ENCODE data around the gene RAB34. TPM values are rescaled to one million over a fixed set of nuclear protein-coding genes. Genes with fewer than 3 reads are reported as not detected.

The RAB34 gene
- total and polyA plus RNA-seq, 2 donors (not counting 3 experiments of a cell fraction or from before 2014, with no cell fraction given) = 62.3 to 113 TPM

- Histone ChIP-seq H3K9ac (replicated peaks; ENCODE audit: extremely low read depth, insufficient read depth, low read length) (peak overlapping the region; percentile 14), H3K4me3 (replicated peaks in 1 of 3; ENCODE audit: insufficient read depth in 1 of 3, low read depth in 1 of 3, low read length in 3 of 3) (peak overlapping the region in 2 of 3 experiments; percentile 32 to 41), H3K79me2 (ENCODE audit: control insufficient read depth, insufficient read depth, low read length) (peaks cover 28% of the 10 kb centered on the region), H3K4me1 (ENCODE audit: control insufficient read depth, extremely low read depth, insufficient read depth, low read length) (peaks cover 42% of the 10 kb centered on the region), H3K36me3 (ENCODE audit: control insufficient read depth in 2 of 2, extremely low read depth in 1 of 2, insufficient read depth in 2 of 2, low read length in 2 of 2) (peaks cover 17 to 19% of the 10 kb centered on the region in 2 experiments), H3K9me1 (replicated peaks; ENCODE audit: control insufficient read depth, extremely low read depth, insufficient read depth, low read length) (no peaks in the 10 kb centered on the region), H3K9me3 (replicated peaks; ENCODE audit: control insufficient read depth, insufficient read depth, low read length) (no peaks in the 10 kb centered on the region), H3K27me3 (ENCODE audit: control insufficient read depth in 2 of 2, insufficient read depth in 2 of 2, low read length in 2 of 2) (no peaks in the 10 kb centered on the region), H3K4me2 (ENCODE audit: insufficient read depth, low read length) (peak overlapping the region; percentile 37), H4K20me1 (replicated peaks; ENCODE audit: control insufficient read depth, extremely low read depth, insufficient read depth, low read length) (no peaks in the 10 kb centered on the region), H2AFZ (ENCODE audit: low read depth, low read length) (no peak overlapping the region), H3K27ac (ENCODE audit: insufficient read depth, low read depth, low read length) (peak overlapping the region; percentile 10)
- dilution Hi-C loops (cut with MboI; ENCODE audit: extremely low pct_ligation_motif_present, low sequenced_read_pairs) = no loop called here
- TF ChIP-seq MAX (IDR thresholded peaks at IDR 0.05; ENCODE audit: insufficient read depth, insufficient read length) = no peak
- TF ChIP-seq POLR2A (IDR thresholded peaks at IDR 0.05; ENCODE audit: low read depth, low read length) = peak; percentile 74
- peak; percentile 79 for TF ChIP-seq POLR2AphosphoS5 (IDR thresholded peaks at IDR 0.05; ENCODE audit: insufficient read depth, low read depth, low read length)
- peak; percentile 58 for DNase-seq (ENCODE audit: low read depth, low spot score)
- peak; percentile 21 for FAIRE-seq
- no TSS peak for BruUV-seq (replicated peaks)
- POLR2A ChIA-PET = interaction anchor here (0.7 to 4.7 kb wide), 4 partner anchors 15 to 226 kb away, joined by 3 to 45 read pairs (median 7); no protein-coding TSS in a partner anchor
- CTCF ChIA-PET = interaction anchor here (1.4 to 13.7 kb wide), 17 partner anchors 14 to 391 kb away, joined by 4 to 602 read pairs (median 19); partner anchors contain the start of genes FAM222B, FLOT2, PHF12 and PROCA1
- intact Hi-C loops (cut with micrococcal nuclease) = loop anchor here (1.0 to 2.0 kb wide), 3 partner anchors 167 to 191 kb away; partner anchors contain the start of gene DHRS13
Measured at GRCh38 chr17:28725660-28726225, 8.1 kb upstream of the RAB34 start.

- Histone ChIP-seq H3K36me3 (ENCODE audit: control insufficient read depth in 2 of 2, extremely low read depth in 1 of 2, insufficient read depth in 2 of 2, low read length in 2 of 2) (peaks cover 17 to 19% of the 10 kb centered on the region in 2 experiments), H3K27me3 (ENCODE audit: control insufficient read depth in 2 of 2, insufficient read depth in 2 of 2, low read length in 2 of 2) (no peaks in the 10 kb centered on the region), H3K79me2 (ENCODE audit: control insufficient read depth, insufficient read depth, low read length) (peaks cover 34% of the 10 kb centered on the region), H3K27ac (ENCODE audit: insufficient read depth, low read depth, low read length) (no peak overlapping the region), H3K4me3 (replicated peaks in 1 of 3; ENCODE audit: insufficient read depth in 1 of 3, low read depth in 1 of 3, low read length in 3 of 3) (peak overlapping the region in 1 of 3 experiments; percentile 32), H3K4me2 (ENCODE audit: insufficient read depth, low read length) (peak overlapping the region; percentile 37), H2AFZ (ENCODE audit: low read depth, low read length) (no peak overlapping the region), H3K4me1 (ENCODE audit: control insufficient read depth, extremely low read depth, insufficient read depth, low read length) (peaks cover 42% of the 10 kb centered on the region), H3K9me3 (replicated peaks; ENCODE audit: control insufficient read depth, insufficient read depth, low read length) (no peaks in the 10 kb centered on the region), H3K9ac (replicated peaks; ENCODE audit: extremely low read depth, insufficient read depth, low read length) (peak overlapping the region; percentile 14), H4K20me1 (replicated peaks; ENCODE audit: control insufficient read depth, extremely low read depth, insufficient read depth, low read length) (no peaks in the 10 kb centered on the region), H3K9me1 (replicated peaks; ENCODE audit: control insufficient read depth, extremely low read depth, insufficient read depth, low read length) (no peaks in the 10 kb centered on the region)
- DNase-seq (ENCODE audit: low read depth, low spot score) (peak; percentile 38), FAIRE-seq (peak; percentile 71)
- peak; percentile 17 for TF ChIP-seq POLR2A (IDR thresholded peaks at IDR 0.05; ENCODE audit: low read depth, low read length)
- TF ChIP-seq MYC (IDR thresholded peaks at IDR 0.05; ENCODE audit: low read depth, low read length) = no peak
- TF ChIP-seq POLR2AphosphoS5 (IDR thresholded peaks at IDR 0.05; ENCODE audit: insufficient read depth, low read depth, low read length) = peak; percentile 60
- BruUV-seq (replicated peaks) = TSS peak; percentile 35
- intact Hi-C loops (cut with micrococcal nuclease) = no loop called here
- ChIA-PET CTCF (interaction anchor here (2.3 to 13.7 kb wide), 4 partner anchors 13 to 391 kb away, joined by 21 to 602 read pairs (median 146); partner anchors contain the start of genes PHF12, PROCA1 and TRAF4), POLR2A (interaction anchor here (0.7 to 4.7 kb wide), 2 partner anchors 14 to 22 kb away, joined by 3 to 45 read pairs; no protein-coding TSS in a partner anchor)
- dilution Hi-C loops (cut with MboI; ENCODE audit: extremely low pct_ligation_motif_present, low sequenced_read_pairs) = no loop called here
Measured at GRCh38 chr17:28725166-28725659, 7.5 kb upstream of the RAB34 start.

All from endothelial cell of umbilical vein (primary cell).